GM23338 (cell line): Measurements from ENCODE around the gene ATP8A1. TPM values are rescaled to one million over a fixed set of nuclear protein-coding genes. Genes with fewer than 3 reads are reported as not detected.

Experiments
- ATAC-seq: fragments of 200-7000 bp; cut with Tn5 transposase; 3 replicates; pipeline ENCODE4 v1.9.1; 2020
- DNase-seq: peaks from one replicate; pipeline ENCODE4 v3.0.0-alpha.2; 2015; ENCODE audit warnings: low spot score
- H2AFZ ChIP-seq: fragments of 200-600 bp; sonication (generic); 2 replicates; pipeline ENCODE4 v1.8.0; 2016; ENCODE audit warnings: antibody characterized with exemption, mild to moderate bottlenecking, moderate library complexity
- H3F3A ChIP-seq: fragments of 200-600 bp; sonication (generic); replicated peaks from 2 replicates; pipeline ENCODE4 v1.8.0; 2017; ENCODE audit warnings: antibody characterized with exemption, mixed run types, low read depth
- H3K27ac ChIP-seq: fragments of 200-600 bp; sonication (generic); 2 replicates; pipeline ENCODE4 v1.6.1; 2016; ENCODE audit warnings: low read depth
- H3K27me3 ChIP-seq: fragments of 200-600 bp; sonication (generic); 2 replicates; pipeline ENCODE4 v1.8.0; 2016; ENCODE audit warnings: mild to moderate bottlenecking, mixed run types, moderate library complexity; ENCODE audit not compliant: insufficient read depth
- H3K36me3 ChIP-seq: fragments of 200-600 bp; sonication (generic); 2 replicates; pipeline ENCODE4 v1.8.0; 2016; ENCODE audit warnings: mild to moderate bottlenecking; ENCODE audit not compliant: insufficient read depth
- H3K4me1 ChIP-seq: fragments of 200-600 bp; sonication (generic); 2 replicates; pipeline ENCODE4 v1.8.0; 2016; ENCODE audit warnings: mild to moderate bottlenecking, moderate library complexity; ENCODE audit not compliant: insufficient read depth
- H3K4me2 ChIP-seq: fragments of 200-600 bp; sonication (generic); 2 replicates; pipeline ENCODE4 v1.7.1; 2017; ENCODE audit warnings: mixed run types
- H3K4me3 ChIP-seq: fragments of 200-600 bp; sonication (generic); 2 replicates; pipeline ENCODE4 v1.6.1; 2016; ENCODE audit warnings: mixed run types
- H3K79me2 ChIP-seq: fragments of 200-600 bp; sonication (generic); replicated peaks from 2 replicates; pipeline ENCODE4 v1.8.0; 2017; ENCODE audit warnings: mild to moderate bottlenecking; ENCODE audit not compliant: insufficient read depth
- H3K9me2 ChIP-seq: fragments of 200-600 bp; sonication (generic); 2 replicates; pipeline ENCODE4 v1.8.0; 2017; ENCODE audit not compliant: insufficient read depth
- H4K20me1 ChIP-seq: fragments of 200-600 bp; sonication (generic); replicated peaks from 2 replicates; pipeline ENCODE4 v1.8.0; 2017; ENCODE audit warnings: mild to moderate bottlenecking; ENCODE audit not compliant: insufficient read depth
- H3K27ac Mint-ChIP-seq: 2 replicates; pipeline ENCODE4 v1.8.0; 2020; ENCODE audit warnings: inconsistent platforms, mild to moderate bottlenecking, moderate library complexity, mixed read lengths
- H3K27me3 Mint-ChIP-seq: 3 replicates; pipeline ENCODE4 v1.8.0; 2022; ENCODE audit warnings: low read depth, mild to moderate bottlenecking, moderate library complexity, mixed read lengths, inconsistent platforms; ENCODE audit not compliant: insufficient read depth, poor library complexity
- H3K36me3 Mint-ChIP-seq: 3 replicates; pipeline ENCODE4 v1.8.0; 2021; ENCODE audit warnings: low read depth, mild to moderate bottlenecking, inconsistent platforms, moderate library complexity, mixed read lengths
- H3K4me1 Mint-ChIP-seq: 3 replicates; pipeline ENCODE4 v1.8.0; 2020; ENCODE audit warnings: mild to moderate bottlenecking, inconsistent platforms, mixed read lengths
- H3K4me3 Mint-ChIP-seq: 3 replicates; pipeline ENCODE4 v1.8.0; 2021; ENCODE audit warnings: moderate library complexity, mild to moderate bottlenecking, inconsistent platforms, mixed read lengths
- H3K9me3 Mint-ChIP-seq: 3 replicates; pipeline ENCODE4 v1.8.0; 2020; ENCODE audit warnings: moderate library complexity, mild to moderate bottlenecking, inconsistent platforms, mixed read lengths
- CREB1 ChIP-seq: fragments of 250-450 bp; sonication (Bioruptor Pico); IDR thresholded peaks from 2 replicates; pipeline ENCODE4 v1.5.0; 2020; ENCODE audit warnings: low read depth, mild to moderate bottlenecking, moderate library complexity
- ETS1 ChIP-seq: IDR thresholded peaks from 2 replicates; pipeline ENCODE4 v1.6.1; 2016; ENCODE audit warnings: antibody characterized with exemption
- EZH2phosphoT487 ChIP-seq: fragments of 200-600 bp; sonication (generic); IDR thresholded peaks from one replicate; pipeline ENCODE4 v1.8.1; 2018; ENCODE audit warnings: antibody characterized with exemption; ENCODE audit not compliant: unreplicated experiment
- NANOG ChIP-seq: IDR thresholded peaks from 2 replicates; pipeline ENCODE4 v1.6.1; 2016; ENCODE audit warnings: antibody characterized with exemption, borderline replicate concordance
- POLR2AphosphoS5 ChIP-seq: IDR thresholded peaks from 2 replicates; pipeline ENCODE4 v1.6.1; 2016; ENCODE audit warnings: antibody characterized with exemption, low read depth
- REST ChIP-seq: IDR thresholded peaks from one replicate; pipeline ENCODE4 v1.6.1; 2018; ENCODE audit warnings: antibody characterized with exemption; ENCODE audit not compliant: unreplicated experiment
- STAT1 ChIP-seq: IDR thresholded peaks from one replicate; pipeline ENCODE4 v1.6.1; 2016; ENCODE audit warnings: antibody characterized with exemption; ENCODE audit not compliant: unreplicated experiment
- ZNF114 ChIP-seq: fragments of 250-450 bp; sonication (Bioruptor Pico); IDR thresholded peaks from 2 replicates; pipeline ENCODE4 v1.5.0; 2020; ENCODE audit warnings: mild to moderate bottlenecking, moderate library complexity
- ZNF331 ChIP-seq: fragments of 250-450 bp; sonication (Bioruptor Pico); IDR thresholded peaks from 2 replicates; pipeline ENCODE4 v1.5.0; 2020; ENCODE audit warnings: low read depth, mild to moderate bottlenecking, moderate library complexity
- ZNF462 ChIP-seq: fragments of 250-450 bp; sonication (Bioruptor Pico); IDR thresholded peaks from 2 replicates; pipeline ENCODE4 v1.5.0; 2020; ENCODE audit warnings: mild to moderate bottlenecking, moderate library complexity
- polyA plus RNA-seq: library from polyadenylated mRNA; unstranded; fragments of >200 nt; fragmentation: Nextera tagmentation; extraction: Ambion mirVana; gene quantifications from 2 replicates; pipeline ENCODE4 v1.2.1, GENCODE V29; 2016
- total RNA-seq: library from RNA; depleted of rRNA; stranded (reverse); fragments of >200 nt; shearing (Covaris generic); gene quantifications from 2 replicates; pipeline ENCODE4 v1.2.3, GENCODE V29; 2014

Gene ATP8A1
- total and polyA plus RNA-seq, 2 experiments from 2014 or later = 6.8 to 66.3 TPM

GRCh38 chr4:42531341-42532030 is 125.4 kb downstream of the ATP8A1 start (continued):
- TF ChIP-seq NANOG = no peak
- TF ChIP-seq POLR2AphosphoS5 = no peak
- no peak for TF ChIP-seq ZNF114 (CRISPR knock-in tag)
- TF ChIP-seq ZNF462 = no peak

- H3K4me3 ChIP-seq = no peak overlapping the region
- no peak overlapping the region for H3K27ac Mint-ChIP-seq
- TF ChIP-seq ETS1 (no peak), ZNF331 (no peak), CREB1 (CRISPR knock-in tag) (no peak), EZH2phosphoT487 (no peak), ZNF114 (CRISPR knock-in tag) (no peak), NANOG (no peak), STAT1 (no peak), REST (no peak)
Measured at GRCh38 chr4:42523066-42523718, 133.7 kb downstream of the ATP8A1 start.

More at GRCh38 chr4:42523066-42523718, 133.7 kb downstream of the ATP8A1 start:
- Histone ChIP-seq H3K27me3 (no peaks in the 10 kb centered on the region), H3K79me2 (no peaks in the 10 kb centered on the region), H3K36me3 (no peaks in the 10 kb centered on the region), H3F3A (no peaks in the 10 kb centered on the region), H3K4me2 (no peak overlapping the region), H3K27ac (no peak overlapping the region), H3K9me2 (no peaks in the 10 kb centered on the region), H4K20me1 (no peaks in the 10 kb centered on the region), H2AFZ (no peak overlapping the region), H3K4me1 (no peaks in the 10 kb centered on the region)
- Mint-ChIP-seq H3K9me3 (no peaks in the 10 kb centered on the region), H3K27me3 (peaks cover 4% of the 10 kb centered on the region), H3K4me1 (peaks cover 13% of the 10 kb centered on the region; the same call in 1 of the 3 replicates), H3K4me3 (no peak overlapping the region), H3K36me3 (no peaks in the 10 kb centered on the region)
- ATAC-seq (no peak), DNase-seq (no peak)
